OCI-LY7 (cell line): ENCODE measurements around the gene MYO3A. TPM values are rescaled to one million over a fixed set of nuclear protein-coding genes. Genes with fewer than 3 reads are reported as not detected.

ENCODE experiments used
- BruUV-seq: library from RNA; stranded (reverse); fragments of 400-500 nt; replicated peaks from 2 replicates; lab custom pipeline; 2021; lab: Mats Ljungman, UMichigan
- CTCF ChIA-PET: fragments of 300-600 bp; sonication (Branson Sonifier 250); formaldehyde crosslinking; loops from one replicate; lab custom pipeline; 2022; ENCODE audit warnings: antibody characterized with exemption; ENCODE audit not compliant: unreplicated experiment; lab: Charles Lee
- POLR2A ChIA-PET: fragments of 300-600 bp; sonication (Branson Sonifier 250); formaldehyde crosslinking; loops from one replicate; lab custom pipeline; 2022; ENCODE audit warnings: antibody characterized with exemption; lab: Charles Lee
- DNase-seq: peaks from one replicate; pipeline ENCODE4 v3.0.0-alpha.2; 2015; ENCODE audit warnings: low spot score
- H2AFZ ChIP-seq: fragments of 200-600 bp; sonication (generic), shearing (Covaris generic); 2 replicates; pipeline ENCODE4 v1.6.1; 2014; ENCODE audit warnings: mild to moderate bottlenecking, antibody characterized with exemption, low read length, moderate library complexity
- H3K27ac ChIP-seq: fragments of 200-600 bp; sonication (generic); 2 replicates; pipeline ENCODE4 v1.5.1; 2014; ENCODE audit warnings: mixed run types, low read depth, mild to moderate bottlenecking, moderate library complexity, low read length, inconsistent platforms; ENCODE audit not compliant: poor library complexity, severe bottlenecking
- H3K36me3 ChIP-seq: fragments of 200-600 bp; sonication (generic); 2 replicates; pipeline ENCODE4 v1.6.1; 2014; ENCODE audit warnings: mild to moderate bottlenecking, antibody characterized with exemption, low read length, moderate library complexity, mixed read lengths; ENCODE audit not compliant: insufficient read depth
- H3K4me1 ChIP-seq: fragments of 200-600 bp; sonication (generic); 2 replicates; pipeline ENCODE4 v1.5.1; 2014; ENCODE audit warnings: mild to moderate bottlenecking, low read length; ENCODE audit not compliant: insufficient read depth, poor library complexity, severe bottlenecking
- H3K4me2 ChIP-seq: fragments of 200-600 bp; sonication (generic); 2 replicates; pipeline ENCODE4 v1.6.1; 2014; ENCODE audit warnings: mild to moderate bottlenecking, low read length
- H3K4me3 ChIP-seq: fragments of 200-600 bp; sonication (generic); 2 replicates; pipeline ENCODE4 v1.5.1; 2014; ENCODE audit warnings: mild to moderate bottlenecking, low read depth, low read length; ENCODE audit not compliant: poor library complexity, severe bottlenecking
- H3K79me2 ChIP-seq: fragments of 200-600 bp; sonication (generic); 2 replicates; pipeline ENCODE4 v1.6.1; 2016; ENCODE audit warnings: low read depth, mild to moderate bottlenecking, low read length, moderate library complexity, mixed read lengths; ENCODE audit not compliant: insufficient read depth
- H3K9me2 ChIP-seq: fragments of 200-600 bp; sonication (generic); 2 replicates; pipeline ENCODE4 v1.6.1; 2016; ENCODE audit warnings: mild to moderate bottlenecking, low read length, mixed read lengths; ENCODE audit not compliant: insufficient read depth
- H3K9me3 ChIP-seq: fragments of 200-600 bp; sonication (generic); 2 replicates; pipeline ENCODE4 v1.6.1; 2014; ENCODE audit warnings: mild to moderate bottlenecking, mixed run types, low read length, mixed read lengths
- H4K20me1 ChIP-seq: fragments of 200-600 bp; sonication (generic); 2 replicates; pipeline ENCODE4 v1.6.1; 2014; ENCODE audit warnings: mild to moderate bottlenecking, antibody characterized with exemption, low read length, moderate library complexity, mixed read lengths; ENCODE audit not compliant: insufficient read depth
- CTCF ChIP-seq: fragments of 200-600 bp; sonication (generic); conservative IDR thresholded peaks from 2 replicates; pipeline ENCODE4 v1.5.1; 2014; ENCODE audit warnings: mild to moderate bottlenecking, antibody characterized with exemption, low read length, moderate library complexity, mixed read lengths
- EZH2phosphoT487 ChIP-seq: fragments of 200-600 bp; sonication (generic); IDR thresholded peaks from 2 replicates; pipeline ENCODE4 v1.6.1; 2018; ENCODE audit warnings: low read depth, borderline replicate concordance, mild to moderate bottlenecking, mixed run types, antibody characterized with exemption, low read length, moderate library complexity, mixed read lengths
- intact Hi-C: fragments of 100-400 bp; cut with micrococcal nuclease; formaldehyde crosslinking; loops from one replicate; pipeline ENCODE4 v1.10.0; 2022; ENCODE audit not compliant: unreplicated experiment
- total RNA-seq, 2 experiments: library from RNA; depleted of rRNA in 1 of 2; stranded (reverse); fragments of >200 nt in 1 of 2; shearing (Covaris generic) in 1 of 2; gene quantifications; 2 replicates each; pipeline ENCODE4 v1.2.3, GENCODE V29; 2014 to 2022

Gene MYO3A
- total RNA-seq, 2 experiments from 2014 or later = not detected

- H3K4me1 ChIP-seq = no peaks in the 10 kb centered on the region
- no peak overlapping the region for H2AFZ ChIP-seq
- CTCF ChIA-PET = no interaction called here
- intact Hi-C loops = no loop called here
- no peaks in the 10 kb centered on the region for H3K36me3 ChIP-seq
- H3K4me3 ChIP-seq = no peak overlapping the region
- H3K79me2 ChIP-seq = no peaks in the 10 kb centered on the region
- H3K4me2 ChIP-seq = no peak overlapping the region
- POLR2A ChIA-PET = interaction anchor here (0.6 to 1.5 kb wide), 5 partner anchors 13 to 844 kb away, joined by 3 to 7 read pairs (median 3); no protein-coding TSS in a partner anchor
- no peaks in the 10 kb centered on the region for H4K20me1 ChIP-seq
- TF ChIP-seq EZH2phosphoT487 (no peak), CTCF (no peak)
- H3K9me3 ChIP-seq = no peaks in the 10 kb centered on the region
- no peaks in the 10 kb centered on the region for H3K9me2 ChIP-seq
- DNase-seq = no peak
- BruUV-seq = no TSS peak
- H3K27ac ChIP-seq = no peak overlapping the region
Observed at GRCh38 chr10:26238378-26238777, 304.3 kb downstream of the MYO3A start.

GRCh38 chr10:26242706-26243350, 308.8 kb downstream of the MYO3A start:
- POLR2A ChIA-PET = interaction anchor here (1.4 to 2.6 kb wide), 3 partner anchors 10 to 28 kb away, joined by 3 to 10 read pairs (median 4); no protein-coding TSS in a partner anchor
- no peaks in the 10 kb centered on the region for H3K36me3 ChIP-seq
- H3K4me1 ChIP-seq = no peaks in the 10 kb centered on the region
- H3K27ac ChIP-seq = no peak overlapping the region
- H4K20me1 ChIP-seq = no peaks in the 10 kb centered on the region
- no peak for TF ChIP-seq EZH2phosphoT487
- no peak for TF ChIP-seq CTCF
- no peaks in the 10 kb centered on the region for H3K9me3 ChIP-seq
- no peak overlapping the region for H3K4me3 ChIP-seq
- no peak overlapping the region for H2AFZ ChIP-seq
- no peaks in the 10 kb centered on the region for H3K9me2 ChIP-seq
- BruUV-seq = no TSS peak
- H3K79me2 ChIP-seq = no peaks in the 10 kb centered on the region
- no peak for DNase-seq
- CTCF ChIA-PET = interaction anchor here (0.6 kb wide), 1 partner anchor 341 kb away, joined by 3 read pairs; no protein-coding TSS in a partner anchor
- no peak overlapping the region for H3K4me2 ChIP-seq
- intact Hi-C loops = no loop called here

- no peak for TF ChIP-seq EZH2phosphoT487
Observed at GRCh38 chr10:26243351-26243720, 309.3 kb downstream of the MYO3A start.

More at GRCh38 chr10:26243351-26243720, 309.3 kb downstream of the MYO3A start:
- ChIA-PET POLR2A (interaction anchor here (0.7 to 2.6 kb wide), 5 partner anchors 10 to 169 kb away, joined by 3 to 10 read pairs (median 6); no protein-coding TSS in a partner anchor), CTCF (interaction anchor here (0.6 kb wide), 1 partner anchor 341 kb away, joined by 3 read pairs; no protein-coding TSS in a partner anchor)
- BruUV-seq = no TSS peak
- H3K4me1 ChIP-seq = no peaks in the 10 kb centered on the region
- DNase-seq = no peak
- no peaks in the 10 kb centered on the region for H3K9me2 ChIP-seq
- H3K4me2 ChIP-seq = no peak overlapping the region
- H3K36me3 ChIP-seq = no peaks in the 10 kb centered on the region
- no peak overlapping the region for H3K27ac ChIP-seq
- no peak overlapping the region for H3K4me3 ChIP-seq
- no peaks in the 10 kb centered on the region for H3K9me3 ChIP-seq
- H2AFZ ChIP-seq = no peak overlapping the region
- intact Hi-C loops = no loop called here
- H4K20me1 ChIP-seq = no peaks in the 10 kb centered on the region
- no peaks in the 10 kb centered on the region for H3K79me2 ChIP-seq
